Tibial nerve (tissue), 3 donors: ENCODE measurements around the gene COL8A2.

Experiments
- CTCF ChIP-seq, 5 experiments: fragments of 200-600 bp in 3 of 5; fragments of 450-650 bp in 2 of 5; sonication (generic) in 3 of 5; IDR thresholded peaks; one replicate each; pipeline ENCODE4 v1.5.1; 2016 to 2019; ENCODE audit warnings: antibody characterized with exemption in 5 of 5, mild to moderate bottlenecking in 3 of 5, moderate library complexity in 2 of 5
- POLR2A ChIP-seq, 2 donors: fragments of 450-650 bp; IDR thresholded peaks; one replicate each; pipeline ENCODE4 v1.6.1; 2017; ENCODE audit warnings: antibody characterized with exemption in 2 of 2, mild to moderate bottlenecking in 2 of 2, moderate library complexity in 2 of 2

DNA sequence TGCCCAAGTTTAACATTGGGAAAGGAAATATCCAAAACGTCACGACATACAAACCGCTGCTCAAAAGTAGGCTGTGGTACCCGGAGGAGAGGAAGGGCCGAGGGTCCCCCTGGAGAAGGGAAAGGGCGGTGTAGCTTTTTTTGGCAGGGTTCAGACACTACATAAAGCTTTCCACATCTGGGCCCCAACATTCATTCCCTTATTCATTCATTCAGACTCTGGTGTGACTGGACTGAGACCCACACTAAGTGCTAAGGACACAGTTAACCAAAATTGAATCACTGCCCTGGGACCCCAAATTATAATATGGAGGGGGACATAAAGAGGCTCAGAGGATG lies 10.3 kb upstream of the COL8A2 start:
- TF ChIP-seq CTCF (IDR thresholded peaks at IDR 0.05) (no peak), POLR2A (IDR thresholded peaks at IDR 0.05) (no peak)
